OCI-LY1 (cell line): ENCODE results near the gene SLC43A2.

Source experiments
- H2AFZ ChIP-seq: fragments of 200-600 bp; sonication (generic), shearing (Covaris generic); 2 replicates; pipeline ENCODE4 v1.6.0; 2014; ENCODE audit warnings: antibody characterized with exemption, mild to moderate bottlenecking, low read length
- H3F3A ChIP-seq: fragments of 200-600 bp; sonication (generic), shearing (Covaris generic); 2 replicates; pipeline ENCODE4 v1.6.0; 2014; ENCODE audit warnings: mild to moderate bottlenecking, antibody characterized with exemption, low read length, moderate library complexity; ENCODE audit not compliant: insufficient read depth
- H3K27ac ChIP-seq: fragments of 200-600 bp; sonication (generic); 2 replicates; pipeline ENCODE4 v1.5.1; 2014; ENCODE audit warnings: low read length, mixed run types, mild to moderate bottlenecking, low read depth; ENCODE audit not compliant: poor library complexity, severe bottlenecking
- H3K27me3 ChIP-seq: fragments of 200-600 bp; sonication (generic); 2 replicates; pipeline ENCODE4 v1.6.0; 2014; ENCODE audit warnings: antibody characterized with exemption, mild to moderate bottlenecking, low read length, moderate library complexity; ENCODE audit not compliant: insufficient read depth
- H3K36me3 ChIP-seq: fragments of 200-600 bp; sonication (generic); 2 replicates; pipeline ENCODE4 v1.6.1; 2014; ENCODE audit warnings: mild to moderate bottlenecking, antibody characterized with exemption, low read length, moderate library complexity, mixed read lengths; ENCODE audit not compliant: insufficient read depth
- H3K4me1 ChIP-seq: fragments of 200-600 bp; sonication (generic); 2 replicates; pipeline ENCODE4 v1.5.1; 2014; ENCODE audit warnings: mild to moderate bottlenecking, low read length, moderate library complexity; ENCODE audit not compliant: insufficient read depth, severe bottlenecking
- H3K4me2 ChIP-seq: fragments of 200-600 bp; sonication (generic), shearing (Covaris generic); 2 replicates; pipeline ENCODE4 v1.6.1; 2014; ENCODE audit warnings: low read length
- H3K4me3 ChIP-seq: fragments of 200-600 bp; sonication (generic); 2 replicates; pipeline ENCODE4 v1.5.1; 2014; ENCODE audit warnings: low read length, low read depth, mild to moderate bottlenecking, mixed read lengths; ENCODE audit not compliant: poor library complexity, severe bottlenecking
- H3K79me2 ChIP-seq: fragments of 200-600 bp; shearing (Covaris generic); 2 replicates; pipeline ENCODE4 v1.6.1; 2016; ENCODE audit warnings: mixed run types, low read length, mixed read lengths; ENCODE audit not compliant: insufficient read depth
- H3K9ac ChIP-seq: fragments of 200-600 bp; sonication (generic), shearing (Covaris generic); 2 replicates; pipeline ENCODE4 v1.6.1; 2014; ENCODE audit warnings: mild to moderate bottlenecking, low read length, mixed read lengths
- H3K9me2 ChIP-seq: fragments of 200-600 bp; sonication (generic), shearing (Covaris generic); 2 replicates; pipeline ENCODE4 v1.6.1; 2014; ENCODE audit warnings: low read depth, mild to moderate bottlenecking, low read length, mixed read lengths
- H3K9me3 ChIP-seq: fragments of 200-600 bp; shearing (Covaris generic); 2 replicates; pipeline ENCODE4 v1.6.1; 2014; ENCODE audit warnings: low read length, mixed read lengths
- H4K20me1 ChIP-seq: fragments of 200-600 bp; sonication (generic), shearing (Covaris generic); 2 replicates; pipeline ENCODE4 v1.6.0; 2016; ENCODE audit warnings: mild to moderate bottlenecking, low read length; ENCODE audit not compliant: insufficient read depth
- EZH2 ChIP-seq: fragments of 200-600 bp; sonication (generic), shearing (Covaris generic); IDR thresholded peaks from 2 replicates; pipeline ENCODE4 v1.8.0; 2017; ENCODE audit warnings: borderline replicate concordance, mixed run types, mild to moderate bottlenecking, antibody characterized with exemption, low read length, moderate library complexity, mixed read lengths
- TF ChIP-seq, protein P1 (sequence below): fragments of 200-600 bp; sonication (generic), shearing (Covaris generic); IDR thresholded peaks from 2 replicates; pipeline ENCODE4 v1.5.1; 2017; ENCODE audit warnings: mild to moderate bottlenecking, antibody characterized with exemption, low read length, moderate library complexity, mixed read lengths

The SLC43A2 gene

DNA sequence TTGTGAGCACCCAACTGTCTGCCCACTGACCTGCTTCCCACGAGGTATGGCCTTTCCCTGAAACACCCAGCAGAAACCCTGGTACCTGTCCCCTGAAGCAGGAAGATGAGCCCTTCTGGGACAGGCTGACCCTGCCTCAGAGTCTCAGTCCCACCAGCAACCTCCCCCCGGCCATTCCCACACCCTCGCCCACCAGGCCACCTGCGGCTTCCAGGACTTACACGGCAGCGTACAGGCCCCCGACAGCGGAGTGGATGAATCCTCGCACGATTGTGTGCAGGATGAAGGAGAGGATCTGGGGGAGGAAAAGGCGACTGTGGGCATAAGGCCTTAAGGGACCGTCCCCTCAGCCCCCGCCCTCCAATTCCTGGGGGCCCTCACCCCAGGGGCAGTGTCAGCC is 50.6 kb downstream of the SLC43A2 start:
- TF ChIP-seq EZH2 = no peak
- TF ChIP-seq, protein P1, sequence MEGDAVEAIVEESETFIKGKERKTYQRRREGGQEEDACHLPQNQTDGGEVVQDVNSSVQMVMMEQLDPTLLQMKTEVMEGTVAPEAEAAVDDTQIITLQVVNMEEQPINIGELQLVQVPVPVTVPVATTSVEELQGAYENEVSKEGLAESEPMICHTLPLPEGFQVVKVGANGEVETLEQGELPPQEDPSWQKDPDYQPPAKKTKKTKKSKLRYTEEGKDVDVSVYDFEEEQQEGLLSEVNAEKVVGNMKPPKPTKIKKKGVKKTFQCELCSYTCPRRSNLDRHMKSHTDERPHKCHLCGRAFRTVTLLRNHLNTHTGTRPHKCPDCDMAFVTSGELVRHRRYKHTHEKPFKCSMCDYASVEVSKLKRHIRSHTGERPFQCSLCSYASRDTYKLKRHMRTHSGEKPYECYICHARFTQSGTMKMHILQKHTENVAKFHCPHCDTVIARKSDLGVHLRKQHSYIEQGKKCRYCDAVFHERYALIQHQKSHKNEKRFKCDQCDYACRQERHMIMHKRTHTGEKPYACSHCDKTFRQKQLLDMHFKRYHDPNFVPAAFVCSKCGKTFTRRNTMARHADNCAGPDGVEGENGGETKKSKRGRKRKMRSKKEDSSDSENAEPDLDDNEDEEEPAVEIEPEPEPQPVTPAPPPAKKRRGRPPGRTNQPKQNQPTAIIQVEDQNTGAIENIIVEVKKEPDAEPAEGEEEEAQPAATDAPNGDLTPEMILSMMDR = no peak
- Histone ChIP-seq H3K27ac (peak overlapping the region; percentile 85), H3K4me1 (peaks cover 61% of the 10 kb centered on the region), H3K36me3 (peaks cover 56% of the 10 kb centered on the region), H2AFZ (no peak overlapping the region), H3K9me2 (no peaks in the 10 kb centered on the region), H3K9ac (peak overlapping the region; percentile 17; the same call in 1 of the 2 replicates), H3K4me2 (no peak overlapping the region; the same call in 1 of the 2 replicates), H3K27me3 (no peaks in the 10 kb centered on the region), H4K20me1 (no peaks in the 10 kb centered on the region), H3K4me3 (no peak overlapping the region), H3F3A (no peaks in the 10 kb centered on the region), H3K79me2 (no peaks in the 10 kb centered on the region), H3K9me3 (no peaks in the 10 kb centered on the region)

DNA sequence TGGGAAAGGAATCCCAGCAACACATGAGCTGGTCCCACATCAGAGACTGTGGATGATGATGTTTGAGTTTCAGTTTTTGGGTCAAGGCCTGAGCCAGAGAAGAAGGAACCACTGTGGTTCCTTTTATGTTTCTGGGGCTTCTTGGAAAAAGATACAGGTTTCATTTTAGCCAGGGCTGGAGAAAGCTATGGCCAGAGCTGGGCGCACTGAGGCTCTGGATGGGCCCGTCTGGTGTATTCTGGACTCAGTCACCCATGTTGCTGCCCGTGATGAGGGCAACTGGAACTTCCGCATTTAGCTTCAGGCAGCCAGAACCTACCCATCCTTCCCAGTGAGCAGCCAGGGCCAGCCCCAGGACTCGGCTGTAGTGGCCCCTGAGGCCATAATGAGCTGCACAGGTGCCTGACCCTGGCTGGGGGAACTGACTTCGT is 51.0 kb downstream of the SLC43A2 start:
- Histone ChIP-seq H3K9me3 (no peaks in the 10 kb centered on the region), H2AFZ (no peak overlapping the region), H3K9ac (peak overlapping the region; percentile 17; the same call in 1 of the 2 replicates), H3K4me3 (no peak overlapping the region), H3K9me2 (no peaks in the 10 kb centered on the region), H3K36me3 (peaks cover 51% of the 10 kb centered on the region), H3K4me1 (peaks cover 56% of the 10 kb centered on the region), H3K27me3 (no peaks in the 10 kb centered on the region), H3K27ac (peak overlapping the region; percentile 85), H3K79me2 (no peaks in the 10 kb centered on the region), H3K4me2 (no peak overlapping the region; the same call in 1 of the 2 replicates), H4K20me1 (no peaks in the 10 kb centered on the region), H3F3A (no peaks in the 10 kb centered on the region)
- no peak for TF ChIP-seq EZH2
- TF ChIP-seq, protein P1 = no peak

DNA sequence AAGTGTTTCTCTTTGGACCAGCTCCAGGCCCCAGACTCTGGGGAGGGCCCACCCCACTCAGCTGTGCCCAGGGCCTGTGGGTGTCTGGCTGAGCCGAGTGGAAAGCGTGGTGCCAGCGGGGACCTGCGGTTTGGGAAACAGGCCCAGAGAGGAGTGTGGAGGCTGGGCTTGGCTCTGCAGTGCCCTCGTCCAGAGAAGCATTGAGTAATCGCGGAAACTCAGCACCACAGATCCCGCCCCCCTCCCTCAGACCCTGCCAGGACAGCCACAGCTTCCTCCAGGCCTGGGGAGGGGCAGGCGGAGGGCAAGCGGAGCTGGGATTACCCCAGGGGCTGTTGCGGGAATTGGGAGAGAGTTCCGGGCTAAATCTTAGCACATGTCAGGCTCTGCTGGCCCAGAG is 51.5 kb downstream of the SLC43A2 start:
- H4K20me1 ChIP-seq = no peaks in the 10 kb centered on the region
- no peaks in the 10 kb centered on the region for H3K9me3 ChIP-seq
- H3K9ac ChIP-seq = peak overlapping the region; percentile 14; the same call in 1 of the 2 replicates
- no peak overlapping the region for H2AFZ ChIP-seq
- H3F3A ChIP-seq = no peaks in the 10 kb centered on the region
- peaks cover 54% of the 10 kb centered on the region for H3K4me1 ChIP-seq
- no peaks in the 10 kb centered on the region for H3K27me3 ChIP-seq
- no peaks in the 10 kb centered on the region for H3K79me2 ChIP-seq
- no peak overlapping the region for H3K4me2 ChIP-seq
- H3K9me2 ChIP-seq = no peaks in the 10 kb centered on the region
- TF ChIP-seq EZH2 = no peak
- TF ChIP-seq, protein P1 = no peak
- peaks cover 47% of the 10 kb centered on the region for H3K36me3 ChIP-seq
- no peak overlapping the region for H3K4me3 ChIP-seq
- H3K27ac ChIP-seq = peak overlapping the region; percentile 85
